Body of pancreas (tissue), 4 donors: ENCODE data around the gene WIPF3.

Source experiments
- CTCF ChIP-seq, 7 experiments: fragments of 450-650 bp in 4 of 7; fragments of 200-600 bp in 3 of 7; sonication (generic) in 3 of 7; IDR thresholded peaks; one replicate each; pipeline ENCODE4 v1.5.1; 2016 to 2019; ENCODE audit warnings: antibody characterized with exemption in 7 of 7
- POLR2A ChIP-seq, 3 donors: fragments of 450-650 bp; IDR thresholded peaks; one replicate each; pipeline ENCODE4 v1.6.1; 2016; ENCODE audit warnings: antibody characterized with exemption in 3 of 3, mild to moderate bottlenecking in 2 of 3

GRCh38 chr7:29919790-29920189 lies 113.5 kb downstream of the WIPF3 start:
- TF ChIP-seq CTCF (IDR thresholded peaks at IDR 0.05), result no peak
- TF ChIP-seq POLR2A (IDR thresholded peaks at IDR 0.05), result no peak
